ENCODE measurements around the gene OSBPL9.

The OSBPL9 gene

GRCh38 chr1:51649593-51650091 lies 32.8 kb downstream of the OSBPL9 start (continued):
- peak; percentile 72 for TF ChIP-seq ZNF362 (tag by site-specific recombination; IDR thresholded peaks at IDR 0.05)

- POLR2A ChIA-PET, result no interaction called here
- H3K9me3 ChIP-seq (ENCODE audit: control insufficient read depth, insufficient read depth, low read depth, low read length), result no peaks in the 10 kb centered on the region
- CTCF ChIA-PET, result no interaction called here
- peaks cover 0 to under 1% of the 10 kb centered on the region in 2 experiments; a peak in 1 of 3 replicates for H3K36me3 ChIP-seq (ENCODE audit: control insufficient read depth in 2 of 2, insufficient read depth in 1 of 2, low read length in 2 of 2)
- H3K27ac ChIP-seq (ENCODE audit: extremely low read depth, low read depth, low read length), result no peak overlapping the region
- peaks cover 4% of the 10 kb centered on the region; the same call in 1 of the 2 replicates for H3K4me1 ChIP-seq (ENCODE audit: control insufficient read depth, insufficient read depth, low read length)
- TF ChIP-seq ZNF221 (tag by site-specific recombination; IDR thresholded peaks at IDR 0.05; ENCODE audit: borderline replicate concordance) (no peak), SP7 (tag by site-specific recombination; IDR thresholded peaks at IDR 0.05) (peak; percentile 95)
- H3K4me3 ChIP-seq (ENCODE audit: low read depth, low read length), result no peak overlapping the region
These were observed 33.3 kb downstream of the OSBPL9 start for GRCh38 chr1:51650198-51650597.

GRCh38 chr1:51651552-51651942 lies 34.7 kb downstream of the OSBPL9 start:
- TF ChIP-seq AEBP2 (tag by site-specific recombination; IDR thresholded peaks at IDR 0.05; ENCODE audit: borderline replicate concordance), result no peak
- no peak for TF ChIP-seq GLIS2 (tag by site-specific recombination; IDR thresholded peaks at IDR 0.05)
- TF ChIP-seq ATF2 (tag by site-specific recombination; IDR thresholded peaks at IDR 0.05; ENCODE audit: low read depth), result peak; percentile 50; the same call in 1 of the 2 replicates
- H3K27ac ChIP-seq (ENCODE audit: extremely low read depth, low read depth, low read length), result no peak overlapping the region
- H3K9me3 ChIP-seq (ENCODE audit: control insufficient read depth, insufficient read depth, low read depth, low read length), result no peaks in the 10 kb centered on the region
- H3K4me1 ChIP-seq (ENCODE audit: control insufficient read depth, insufficient read depth, low read length), result peaks cover 4% of the 10 kb centered on the region; the same call in 1 of the 2 replicates
- H3K36me3 ChIP-seq (ENCODE audit: control insufficient read depth in 2 of 2, insufficient read depth in 1 of 2, low read length in 2 of 2), result peaks cover 0 to 5% of the 10 kb centered on the region in 2 experiments; a peak in 1 of 3 replicates
- ChIA-PET POLR2A (no interaction called here), CTCF (interaction anchor here (1.0 kb wide), 1 partner anchor 24 kb away, joined by 3 read pairs; no protein-coding TSS in a partner anchor)
- no peak overlapping the region for H3K4me3 ChIP-seq (ENCODE audit: low read depth, low read length)

GRCh38 chr1:51652599-51652998 lies 35.7 kb downstream of the OSBPL9 start:
- Histone ChIP-seq H3K4me1 (ENCODE audit: control insufficient read depth, insufficient read depth, low read length) (peaks cover 4% of the 10 kb centered on the region; the same call in 1 of the 2 replicates), H3K36me3 (ENCODE audit: control insufficient read depth in 2 of 2, insufficient read depth in 1 of 2, low read length in 2 of 2) (peaks cover 0 to 5% of the 10 kb centered on the region in 2 experiments; a peak in 1 of 3 replicates), H3K4me3 (ENCODE audit: low read depth, low read length) (no peak overlapping the region), H3K27ac (ENCODE audit: extremely low read depth, low read depth, low read length) (no peak overlapping the region), H3K9me3 (ENCODE audit: control insufficient read depth, insufficient read depth, low read depth, low read length) (no peaks in the 10 kb centered on the region)
- ChIA-PET CTCF (interaction anchor here (0.6 to 1.0 kb wide), 3 partner anchors 25 to 56 kb away, joined by 3 to 5 read pairs (median 3); no protein-coding TSS in a partner anchor), POLR2A (interaction anchor here (0.5 kb wide), 1 partner anchor 46 kb away, joined by 5 read pairs; no protein-coding TSS in a partner anchor)
- TF ChIP-seq ZBTB20 (tag by site-specific recombination; IDR thresholded peaks at IDR 0.05), result no peak
- peak; percentile 51 for TF ChIP-seq PRDM4 (tag by site-specific recombination; IDR thresholded peaks at IDR 0.05)
- TF ChIP-seq ZNF138 (tag by site-specific recombination; IDR thresholded peaks at IDR 0.05; ENCODE audit: borderline replicate concordance), result no peak
- TF ChIP-seq ZFHX2 (tag by site-specific recombination; conservative IDR thresholded peaks at IDR 0.05), result no peak
- TF ChIP-seq ZNF791 (tag by site-specific recombination; IDR thresholded peaks at IDR 0.05), result no peak
- no peak for TF ChIP-seq ZNF621 (tag by site-specific recombination; IDR thresholded peaks at IDR 0.05)
- TF ChIP-seq ZNF311 (tag by site-specific recombination; IDR thresholded peaks at IDR 0.05; ENCODE audit: borderline replicate concordance), result no peak

Data from HEK293 (cell line).